GM19025 (cell line): ENCODE results near the gene JPH2.
"Not testable (repeated sequence)": the region's sequence is repeated elsewhere in the genome, so short reads cannot be mapped to it uniquely, and the experiment has no call there.

ENCODE experiments used
- ATAC-seq: cut with Tn5 transposase; IDR thresholded peaks from one replicate; pipeline ENCODE4 v1.9.1; 2021; ENCODE audit warnings: mild to moderate bottlenecking, low read depth, moderate library complexity; ENCODE audit not compliant: unreplicated experiment

Gene JPH2

DNA sequence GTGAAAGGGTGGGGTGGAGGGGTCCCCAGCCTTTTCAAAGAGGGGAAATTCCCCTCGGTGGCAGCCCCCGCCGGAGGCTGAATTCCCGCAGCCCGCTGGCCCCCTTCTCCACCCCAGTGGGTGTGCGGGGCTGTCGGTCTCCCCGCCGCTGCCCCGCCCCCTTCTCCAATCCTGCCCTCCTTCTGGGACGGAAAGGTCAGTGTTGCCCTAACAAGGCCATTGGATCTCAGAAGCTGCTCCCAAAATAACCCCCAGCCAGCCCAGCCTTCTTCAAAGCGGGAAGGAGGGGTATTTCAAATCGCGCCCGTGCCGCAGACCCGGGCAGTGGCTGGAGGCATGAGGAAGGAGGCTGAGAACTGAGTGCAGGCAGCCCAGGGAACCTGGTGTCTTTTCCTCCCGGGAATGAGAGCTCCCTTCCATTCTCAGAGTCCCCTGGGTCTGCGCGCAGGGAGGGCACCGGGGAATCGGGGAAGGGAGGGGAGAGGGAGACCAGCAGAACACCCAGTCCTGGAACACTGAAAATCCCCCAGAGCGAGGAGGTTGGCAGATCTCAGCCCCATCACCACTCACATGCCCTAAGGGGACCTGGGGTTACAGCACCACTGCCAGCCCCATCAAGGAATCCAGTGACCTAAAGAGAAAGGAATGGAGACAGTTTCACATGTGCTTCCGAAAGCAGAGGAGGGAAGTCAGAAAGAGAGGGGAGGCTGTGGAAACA, at the start of gene JPH2:
TSS of gene JPH2 (minus strand) at position 135 of the 718 bp plus-strand sequence. CDS start 483 bp downstream, outside the sequence.
- ATAC-seq = no peak

DNA sequence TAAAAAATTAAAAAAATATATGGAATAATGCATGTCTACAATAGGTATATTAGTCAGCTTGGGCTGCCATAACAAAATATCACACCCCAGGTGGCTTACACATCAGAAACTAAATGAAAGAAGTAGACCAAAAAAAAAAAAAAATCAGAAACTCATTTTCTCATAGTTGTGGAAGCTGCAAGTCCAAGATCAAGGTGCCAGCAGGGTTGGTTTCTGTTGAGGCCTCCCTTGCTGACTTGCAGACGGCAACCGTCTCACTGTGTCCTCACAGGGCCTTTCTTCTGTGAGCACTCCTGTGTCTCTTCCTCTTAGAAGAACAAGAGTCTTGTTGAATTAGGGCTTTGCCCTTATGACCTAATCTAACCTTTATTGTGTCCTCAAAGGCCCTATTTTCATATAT, 48.7 kb upstream of the JPH2 start:
- no peak for ATAC-seq

DNA sequence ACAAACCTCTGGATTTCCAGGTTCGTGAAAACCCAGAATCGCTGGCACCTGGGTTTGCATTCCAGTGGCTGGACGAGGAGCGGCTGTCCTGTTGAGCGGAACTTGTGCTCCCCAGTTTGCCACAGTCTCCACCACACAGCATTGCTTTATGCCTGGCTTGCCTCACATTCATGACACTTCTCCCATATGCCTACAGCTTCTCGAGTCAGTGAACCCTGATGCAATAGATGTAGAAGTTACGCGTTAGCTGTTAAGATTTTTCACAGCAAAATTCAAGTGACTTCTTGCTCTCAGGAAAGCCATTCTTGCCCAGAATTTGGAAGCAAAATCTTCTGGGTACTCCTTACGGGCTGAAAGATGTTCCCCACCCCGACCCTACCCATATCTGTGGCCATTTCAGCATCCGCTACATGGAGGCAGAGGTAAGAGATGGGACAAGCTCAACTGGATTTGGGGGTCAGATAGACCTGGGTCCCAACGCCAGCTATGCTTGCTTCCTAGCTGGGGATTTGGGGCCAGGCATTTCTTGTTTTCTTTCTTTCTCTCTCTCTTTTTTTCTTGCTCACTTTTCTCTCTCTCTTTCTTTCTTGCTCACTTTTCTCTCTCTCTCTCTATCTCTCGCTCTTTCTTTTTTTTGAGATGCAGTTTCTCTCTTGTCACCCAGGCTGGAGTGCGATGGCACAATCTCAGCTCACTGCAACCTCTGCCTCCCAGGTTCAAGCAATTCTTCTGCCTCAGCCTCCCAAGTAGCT, 47.8 kb upstream of the JPH2 start:
- ATAC-seq = no peak

DNA sequence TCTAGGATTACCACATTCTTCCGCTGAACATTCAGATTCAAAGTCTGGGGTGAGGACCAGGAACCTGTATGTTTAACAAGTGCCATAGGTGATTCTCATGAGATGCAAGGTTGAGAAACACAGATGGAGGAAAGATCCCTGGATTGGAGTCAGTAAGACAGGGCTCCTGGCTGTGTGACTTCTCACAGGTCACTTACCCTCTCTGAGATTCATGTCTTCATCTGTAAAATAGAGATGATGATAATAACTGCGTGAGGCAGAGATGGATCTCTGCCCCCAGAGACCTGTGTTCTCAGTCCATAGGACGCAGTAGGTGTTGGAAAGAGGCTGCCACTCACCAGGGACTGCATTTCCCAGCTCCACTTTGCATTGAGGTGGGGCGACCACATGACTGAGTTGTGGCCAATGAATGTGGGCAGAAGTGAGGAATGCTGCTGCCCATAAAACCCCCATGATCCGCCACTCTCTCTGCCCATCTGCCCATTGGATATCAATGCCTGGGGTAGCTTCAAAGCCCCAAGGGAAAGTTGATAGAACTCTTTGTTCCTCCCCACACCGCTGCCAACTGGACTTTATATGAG, 46.5 kb upstream of the JPH2 start:
- no peak for ATAC-seq

GRCh38 chr20:44232469-44232856, 45.5 kb upstream of the JPH2 start:
- ATAC-seq = not testable (repeated sequence)

GRCh38 chr20:44231713-44232468, 44.9 kb upstream of the JPH2 start:
- ATAC-seq = no peak

- ATAC-seq = no peak
Observed at GRCh38 chr20:44231193-44231592, 44.2 kb upstream of the JPH2 start.

GRCh38 chr20:44228465-44229258, 41.7 kb upstream of the JPH2 start:
- no peak for ATAC-seq

GRCh38 chr20:44224637-44225036, 37.6 kb upstream of the JPH2 start:
- ATAC-seq = no peak

DNA sequence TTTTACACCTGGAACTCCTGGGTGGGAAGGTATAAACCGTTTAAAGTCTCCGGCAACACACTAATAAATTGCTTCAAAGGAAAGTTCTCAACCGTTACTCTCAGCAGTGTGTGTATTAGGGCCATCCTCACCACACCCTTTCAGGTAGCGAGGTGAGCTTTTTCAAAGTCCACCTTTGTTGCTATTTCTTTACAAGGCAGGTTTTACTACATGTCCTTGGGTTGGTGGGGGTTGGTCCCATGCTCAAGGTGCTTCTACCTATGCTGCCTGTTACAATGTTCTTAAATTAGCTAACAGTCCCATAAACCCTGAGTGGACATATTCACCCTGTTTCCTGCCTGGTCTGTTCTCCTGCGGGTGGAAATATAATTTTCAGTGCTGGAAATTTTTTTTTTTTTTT, 36.7 kb upstream of the JPH2 start:
- no peak for ATAC-seq

DNA sequence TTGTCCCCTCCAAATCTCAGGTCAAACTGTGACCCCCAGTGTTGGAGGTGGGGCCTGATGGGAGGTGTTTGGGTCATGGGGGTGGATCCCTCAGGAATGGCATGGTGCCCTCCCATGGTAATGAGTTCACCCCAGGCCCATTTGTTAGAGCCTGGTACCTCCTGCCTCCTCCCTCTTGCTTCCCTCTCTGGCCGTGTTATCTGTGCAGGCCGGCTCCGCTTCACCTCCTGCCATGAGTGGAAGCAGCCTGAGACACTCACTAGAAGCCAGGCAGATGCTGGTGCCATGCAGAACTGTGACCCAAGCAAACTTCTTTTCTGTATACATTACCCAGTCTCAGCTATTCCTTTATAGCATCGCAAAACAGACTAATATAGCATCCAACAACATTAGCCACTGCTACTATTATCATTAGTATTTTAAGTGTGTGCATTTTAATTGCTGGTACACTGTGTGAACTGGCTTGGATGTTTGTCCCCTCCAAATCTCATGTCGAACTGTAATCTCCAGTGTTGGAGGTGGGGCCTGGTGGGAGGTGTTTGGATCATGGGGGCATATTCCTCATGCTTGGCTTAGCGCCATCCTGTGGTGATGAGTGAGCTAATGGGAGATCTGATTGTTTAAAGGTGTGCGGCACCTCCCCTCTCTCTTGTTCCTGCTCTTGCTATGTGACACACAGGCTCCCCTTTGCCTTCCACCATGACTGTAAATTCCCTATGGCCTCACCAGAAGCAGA, 35.8 kb upstream of the JPH2 start:
- no peak for ATAC-seq

DNA sequence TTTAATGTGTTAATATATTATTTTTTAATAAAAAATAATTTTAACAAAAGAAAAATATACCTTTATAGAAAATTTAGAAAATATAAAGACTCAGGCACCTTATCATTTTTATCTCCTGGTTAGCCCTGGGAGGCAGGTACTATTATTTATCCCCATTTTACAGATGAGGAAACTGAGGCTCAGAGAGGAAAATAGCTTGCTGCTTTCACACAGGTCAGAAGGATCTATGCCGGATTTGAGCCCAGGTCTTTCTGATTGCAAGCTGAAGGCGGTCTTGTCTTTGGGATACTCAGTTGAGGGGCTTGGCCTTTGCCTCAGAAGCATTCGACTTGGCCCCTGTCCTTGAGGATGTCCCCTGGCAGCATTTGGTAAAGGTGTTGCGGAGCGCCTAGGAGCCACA, 35.0 kb upstream of the JPH2 start:
- no peak for ATAC-seq

GRCh38 chr20:44221368-44221954, 34.5 kb upstream of the JPH2 start:
- no peak for ATAC-seq

GRCh38 chr20:44219791-44220190, 32.8 kb upstream of the JPH2 start:
- ATAC-seq = no peak

DNA sequence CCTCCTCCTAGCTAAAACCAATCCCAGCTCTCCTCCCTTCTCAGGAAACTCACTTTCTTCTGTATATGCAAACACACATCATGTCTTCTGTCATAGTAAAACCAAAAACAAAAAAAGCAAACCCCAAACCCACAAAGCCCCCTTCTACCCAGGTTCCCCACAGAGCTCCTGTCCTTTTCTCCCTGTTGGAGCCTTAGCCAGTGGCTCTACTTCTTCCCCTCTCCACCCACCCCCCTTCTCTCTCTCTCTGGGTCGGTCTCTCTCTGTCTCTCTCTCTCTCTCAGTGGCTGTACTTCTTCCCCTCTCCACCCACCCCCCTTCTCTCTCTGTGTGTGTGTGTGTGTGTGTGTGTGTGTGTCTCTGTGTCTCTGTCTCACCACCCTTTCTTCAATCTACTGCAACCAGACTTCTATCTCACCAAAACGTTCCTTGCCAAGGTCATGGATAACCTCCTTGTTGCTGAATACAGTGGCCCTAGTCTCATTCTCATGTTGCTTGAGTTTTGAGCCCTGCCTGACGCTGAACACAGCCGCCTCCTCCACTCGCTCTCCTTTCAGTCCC, 32.3 kb upstream of the JPH2 start:
- ATAC-seq = no peak

GRCh38 chr20:44218446-44218845, 31.5 kb upstream of the JPH2 start:
- ATAC-seq = no peak

GRCh38 chr20:44217342-44218092, 30.5 kb upstream of the JPH2 start:
- no peak for ATAC-seq

DNA sequence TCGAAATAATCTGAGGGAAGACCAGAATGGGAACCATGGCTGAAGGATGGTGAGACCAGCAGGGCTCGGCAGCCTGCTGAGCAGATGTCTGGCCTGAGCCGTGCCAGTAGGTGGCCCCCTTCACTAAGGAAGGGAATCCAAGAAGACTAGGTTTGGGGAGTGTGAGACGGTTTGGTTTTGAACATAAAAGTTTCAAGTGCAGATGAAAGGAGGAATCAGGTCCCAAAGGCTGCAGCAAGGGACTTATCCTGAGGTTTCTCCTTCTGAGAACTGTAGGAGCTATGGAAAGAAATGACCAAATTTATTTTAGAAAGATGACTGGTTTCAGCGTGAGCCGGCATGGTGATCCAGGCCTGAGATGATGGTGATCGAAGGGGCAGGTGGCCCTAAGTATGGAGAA, 28.1 kb upstream of the JPH2 start:
- ATAC-seq = no peak
